GM19463 (cell line): Measurements from ENCODE around the gene CMTM8.

ENCODE experiments used
- ATAC-seq: cut with Tn5 transposase; IDR thresholded peaks from one replicate; pipeline ENCODE4 v1.9.1; 2021; ENCODE audit warnings: mild to moderate bottlenecking, moderate library complexity; ENCODE audit not compliant: unreplicated experiment

CMTM8 gene

DNA sequence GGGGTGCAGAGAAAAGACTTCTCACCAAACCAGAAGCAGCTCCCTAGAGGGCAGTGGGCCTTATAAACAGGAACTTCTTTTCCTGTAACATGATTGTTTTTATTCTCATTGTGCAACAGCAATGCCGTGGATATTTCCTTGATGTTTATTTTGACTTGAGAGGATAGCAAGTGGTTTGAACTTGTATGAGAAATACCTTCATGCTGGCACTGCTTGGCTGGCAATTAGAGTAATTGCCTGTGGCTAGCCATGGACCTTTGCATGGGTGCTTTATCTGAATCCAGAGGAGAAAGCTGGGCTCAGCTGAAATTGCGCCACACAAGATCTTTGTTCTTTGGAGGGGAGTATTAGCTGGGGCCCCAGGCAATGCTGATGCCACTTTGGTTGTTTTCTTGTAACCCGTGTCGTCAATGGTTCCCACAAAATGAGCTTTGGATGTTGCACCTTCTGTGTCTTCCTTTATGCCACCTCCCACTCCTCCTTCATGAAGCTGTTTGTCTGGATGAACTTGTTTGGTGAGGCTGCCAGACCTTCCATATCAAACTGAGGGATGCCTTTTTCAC lies 37.9 kb downstream of the CMTM8 start:
- ATAC-seq, result no peak

DNA sequence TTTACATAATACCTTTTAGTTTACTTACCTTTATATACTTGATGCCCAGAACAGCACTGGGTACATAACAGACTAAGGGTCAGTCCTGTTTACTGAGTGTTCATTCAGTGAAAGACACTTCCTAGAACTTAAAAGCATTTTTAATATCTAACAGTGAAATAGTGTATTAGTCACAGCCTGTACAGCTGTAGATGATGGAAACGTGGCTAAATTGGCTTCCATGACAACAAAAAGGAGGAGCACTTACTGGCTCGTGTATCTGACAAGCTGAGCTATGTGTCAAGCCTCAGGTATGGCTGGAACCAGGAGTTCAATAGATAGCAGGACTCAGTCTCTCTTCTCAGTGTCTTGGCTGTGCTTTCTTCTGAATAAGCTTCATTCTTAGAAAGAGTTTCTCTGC lies 40.2 kb downstream of the CMTM8 start:
- no peak for ATAC-seq

DNA sequence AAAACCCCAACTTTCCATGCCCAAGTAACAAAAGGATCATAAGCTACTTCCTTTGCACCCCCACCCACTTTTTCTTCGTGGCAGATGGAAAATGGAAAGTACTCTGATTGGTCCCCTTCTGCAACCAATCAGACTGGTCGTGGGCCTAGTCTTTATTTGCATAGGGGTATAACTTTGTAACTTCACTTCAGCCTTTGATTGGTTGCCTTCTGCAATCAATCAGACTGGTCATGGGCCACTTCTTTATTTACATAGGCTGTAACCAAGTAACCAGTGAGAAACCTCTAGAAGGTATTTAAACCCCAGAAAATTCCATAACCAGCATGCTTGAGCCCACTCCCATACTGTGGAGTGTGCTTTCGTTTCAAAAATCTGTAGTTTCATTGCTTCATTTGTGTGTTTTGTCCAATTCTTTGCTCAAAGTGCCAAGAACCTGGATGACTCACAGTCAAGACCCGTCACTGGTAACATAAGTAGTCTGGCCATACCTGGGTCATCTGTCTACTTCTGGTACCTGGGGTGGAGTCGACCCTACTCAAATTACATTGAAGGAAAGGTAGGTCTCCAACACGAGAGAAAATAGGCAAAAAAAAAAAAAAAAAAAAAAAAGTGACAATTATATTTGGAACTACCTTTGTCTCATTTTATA lies 41.9 kb downstream of the CMTM8 start:
- ATAC-seq, result no peak

DNA sequence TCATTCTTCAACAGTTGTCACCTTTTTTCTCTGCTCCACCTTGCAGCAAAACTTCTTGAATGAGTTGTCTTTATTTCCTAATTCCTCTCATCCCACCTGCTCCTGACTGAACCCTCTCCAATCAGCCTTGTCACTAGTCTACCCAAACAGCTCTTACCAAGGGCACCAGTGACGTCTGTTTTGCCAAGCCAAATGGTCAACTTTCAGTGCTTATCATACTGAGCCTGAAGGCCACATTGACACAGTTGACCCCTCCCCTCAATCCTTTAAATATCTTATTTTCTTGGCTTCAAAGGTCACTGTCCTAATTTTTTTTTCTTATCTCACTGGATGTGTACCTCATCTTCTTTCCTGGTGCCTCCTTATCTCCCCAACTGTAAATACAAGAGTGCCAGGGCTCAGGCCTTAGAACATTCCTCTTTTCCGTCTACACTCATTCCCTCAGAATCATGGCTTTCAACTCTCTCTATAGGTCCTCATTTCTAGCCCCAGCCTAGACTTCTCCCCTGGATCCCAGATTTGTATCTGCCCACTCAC lies 43.2 kb downstream of the CMTM8 start:
- ATAC-seq, result no peak

DNA sequence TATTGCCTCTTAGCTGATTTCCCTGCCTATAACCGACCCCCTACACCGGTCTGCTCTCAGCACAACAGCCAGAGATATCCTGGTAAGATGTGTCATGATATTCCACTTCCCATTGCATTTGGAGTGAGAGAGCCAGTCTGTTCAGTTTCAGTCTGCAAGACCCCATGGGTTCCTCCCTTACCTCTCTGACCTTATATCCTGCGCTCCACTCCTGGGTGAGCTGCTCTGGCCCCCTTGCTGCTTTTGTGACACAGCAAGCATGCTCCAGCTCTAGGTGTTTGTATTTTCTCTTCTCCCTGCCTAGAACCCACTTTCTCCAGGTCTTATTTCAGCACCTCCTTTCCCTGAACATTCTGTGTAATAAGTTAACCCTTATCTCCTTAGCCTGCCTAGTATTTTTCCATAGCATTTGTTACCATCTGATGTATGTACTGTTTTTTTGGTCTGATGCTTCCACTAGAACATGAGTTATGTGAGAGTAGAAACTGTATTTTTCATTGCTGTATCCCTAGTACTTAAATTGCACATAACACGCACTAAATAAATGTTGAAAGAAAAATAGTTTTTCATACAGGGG lies 44.2 kb downstream of the CMTM8 start:
- ATAC-seq, result no peak

DNA sequence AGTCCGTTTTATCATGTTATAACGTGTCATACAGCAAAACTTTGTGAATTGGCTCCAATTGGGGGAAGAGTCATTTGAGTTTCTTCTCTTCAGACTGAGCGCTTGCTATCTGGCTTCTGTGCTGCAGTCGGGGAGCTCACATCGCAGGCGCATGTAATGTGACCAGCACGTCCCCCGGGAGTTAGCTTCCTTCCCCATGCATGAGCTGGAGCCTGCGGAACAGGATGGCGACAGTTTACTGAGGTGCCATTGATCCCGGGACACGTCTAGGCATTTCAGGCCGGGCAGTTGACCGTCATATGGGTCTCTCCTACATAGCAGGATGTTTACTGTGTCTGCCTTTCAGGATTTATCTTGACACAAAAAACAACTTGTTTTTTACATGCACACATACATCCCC lies 44.8 kb downstream of the CMTM8 start:
- no peak for ATAC-seq

DNA sequence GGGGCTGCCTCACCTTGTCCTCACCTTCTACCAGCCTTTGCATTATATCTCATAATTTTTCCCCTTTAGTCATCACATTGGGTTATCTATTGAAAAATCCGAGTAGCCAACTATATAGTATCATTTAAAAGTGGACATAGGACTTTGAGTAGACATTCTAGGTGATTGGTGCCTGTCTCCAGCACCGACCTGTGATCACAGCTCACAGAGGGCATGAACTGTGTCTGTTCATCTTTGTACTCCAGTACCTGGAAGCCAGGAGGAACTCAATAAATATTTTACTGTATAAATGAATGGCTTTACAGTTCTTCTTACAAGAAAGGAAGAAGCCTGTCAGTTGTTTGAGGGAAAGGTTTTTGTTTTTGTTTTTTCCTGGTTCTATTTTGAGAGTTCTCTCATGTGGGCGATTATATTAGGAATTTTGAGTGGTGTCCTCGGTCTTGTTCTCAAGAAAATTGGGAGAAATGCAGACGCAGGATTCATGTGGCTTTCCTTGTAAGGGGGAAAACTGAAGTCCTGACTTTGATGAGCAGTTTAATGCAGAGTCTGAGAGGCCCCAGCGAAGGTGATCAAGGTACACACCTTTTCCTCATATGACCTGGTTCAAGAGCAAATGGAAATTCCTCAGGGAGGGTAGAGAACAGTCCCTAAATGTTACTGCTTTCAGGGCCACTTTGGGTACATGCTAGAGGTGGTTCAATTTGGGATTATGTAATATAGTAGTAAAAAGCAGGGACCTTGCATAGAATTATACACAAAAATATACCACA lies 46.1 kb downstream of the CMTM8 start:
- no peak for ATAC-seq

DNA sequence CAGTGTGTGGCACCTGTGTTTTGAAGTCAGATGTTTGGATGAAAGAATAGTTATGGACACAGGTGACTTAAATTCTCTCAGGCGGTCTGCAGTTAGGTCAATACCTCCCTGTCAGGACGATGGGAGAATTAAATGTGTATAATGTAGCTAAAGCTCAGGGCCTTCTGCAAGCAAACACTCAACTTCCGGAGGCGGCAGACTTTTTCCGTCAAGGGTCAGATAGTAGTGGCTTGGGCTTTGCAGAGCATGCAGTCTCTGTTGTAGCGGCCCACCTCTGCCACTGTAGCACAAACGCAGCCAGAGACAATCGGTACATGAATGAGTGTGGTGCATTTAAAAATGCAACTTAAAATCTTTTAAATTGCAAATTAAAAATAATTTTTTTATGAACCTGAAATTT lies 47.4 kb downstream of the CMTM8 start:
- no peak for ATAC-seq

DNA sequence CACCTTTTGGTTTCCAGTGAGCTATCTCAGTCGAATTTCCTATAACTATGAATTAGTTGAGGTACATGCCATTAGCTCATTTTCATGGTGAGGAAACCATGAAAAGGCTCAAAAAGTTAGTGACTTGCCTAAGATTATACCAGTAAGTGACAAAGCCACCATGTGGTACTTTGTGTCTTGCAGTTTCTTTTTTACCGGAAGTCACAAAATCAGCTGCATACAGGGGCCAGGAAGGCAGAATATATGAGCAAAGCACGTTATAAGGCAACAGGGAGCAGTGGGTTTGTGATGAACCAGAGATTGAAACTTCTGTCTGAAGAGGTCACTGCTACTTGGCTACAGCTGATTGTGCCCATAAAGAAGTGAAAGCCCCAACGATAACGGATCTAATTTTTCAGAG lies 50.3 kb downstream of the CMTM8 start:
- no peak for ATAC-seq

DNA sequence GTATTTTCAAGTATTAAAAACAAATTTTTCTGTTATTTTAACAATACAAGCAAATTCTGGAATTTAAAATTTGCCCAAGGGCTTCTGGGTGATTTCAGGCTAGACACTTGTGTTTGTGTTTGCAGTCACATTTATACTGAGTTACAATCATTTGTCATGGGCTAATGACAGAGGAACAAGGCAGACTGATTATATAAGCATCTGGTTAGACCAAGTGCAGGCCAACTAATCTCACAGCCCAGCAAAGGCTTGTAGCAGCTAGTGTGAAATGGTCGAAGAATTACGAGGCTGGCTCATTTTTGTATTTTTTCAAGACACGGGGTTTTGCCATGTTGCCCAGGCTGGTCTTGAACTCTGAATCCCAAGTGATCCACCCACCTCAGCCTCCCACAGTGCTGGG lies 52.1 kb downstream of the CMTM8 start:
- no peak for ATAC-seq

DNA sequence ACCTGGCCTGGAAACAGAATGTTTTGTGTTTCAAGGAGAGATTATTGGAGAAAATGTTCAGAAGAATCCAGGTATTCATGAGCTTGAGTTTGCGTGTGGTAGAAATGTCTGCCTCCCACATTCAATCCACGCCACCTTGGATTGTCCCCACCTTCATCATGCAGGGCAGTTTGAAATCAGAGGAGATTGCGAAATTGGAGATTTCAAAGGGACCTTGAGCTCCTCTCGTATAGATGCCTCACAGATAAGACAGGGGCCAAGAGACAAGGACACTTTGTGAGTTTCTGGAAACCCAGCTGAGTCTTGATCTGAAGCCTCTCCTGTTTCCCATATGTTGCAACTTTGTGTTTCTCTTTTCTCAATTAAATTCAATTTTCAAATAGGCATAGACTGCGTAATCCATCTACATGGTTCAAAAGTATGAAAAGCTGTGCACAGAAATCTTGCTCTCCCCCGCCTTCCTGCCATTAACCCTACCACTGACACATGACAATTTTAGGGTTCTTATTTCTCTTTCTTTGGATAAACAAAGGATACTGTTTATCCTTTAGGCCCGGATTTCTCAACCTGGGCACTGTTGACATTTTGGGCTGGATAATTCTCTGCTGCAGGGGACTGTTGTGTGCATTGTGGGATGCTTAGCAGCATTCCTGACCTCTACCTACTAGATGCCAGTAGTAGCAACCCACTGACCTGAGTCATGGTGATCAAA lies 53.8 kb downstream of the CMTM8 start:
- ATAC-seq, result no peak

DNA sequence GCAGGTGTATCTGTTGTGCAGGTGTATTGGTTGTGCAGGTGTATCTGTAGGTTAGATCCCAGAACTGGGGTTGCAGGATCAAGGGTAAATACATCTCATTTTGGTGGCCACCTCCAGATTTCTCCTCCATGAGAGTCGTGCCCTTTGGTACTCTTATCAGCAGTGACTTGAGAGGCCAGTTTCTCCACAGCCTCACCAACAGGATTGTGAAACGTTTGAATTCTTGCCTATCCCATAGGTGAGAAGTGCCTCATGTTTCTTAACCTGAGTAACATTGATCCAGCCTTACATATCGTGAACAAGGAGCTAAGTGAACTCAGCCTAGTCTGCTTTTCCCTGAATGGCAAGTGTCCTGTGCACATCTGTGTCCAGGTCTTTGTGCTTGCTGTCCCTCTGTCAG lies 55.4 kb downstream of the CMTM8 start:
- no peak for ATAC-seq

DNA sequence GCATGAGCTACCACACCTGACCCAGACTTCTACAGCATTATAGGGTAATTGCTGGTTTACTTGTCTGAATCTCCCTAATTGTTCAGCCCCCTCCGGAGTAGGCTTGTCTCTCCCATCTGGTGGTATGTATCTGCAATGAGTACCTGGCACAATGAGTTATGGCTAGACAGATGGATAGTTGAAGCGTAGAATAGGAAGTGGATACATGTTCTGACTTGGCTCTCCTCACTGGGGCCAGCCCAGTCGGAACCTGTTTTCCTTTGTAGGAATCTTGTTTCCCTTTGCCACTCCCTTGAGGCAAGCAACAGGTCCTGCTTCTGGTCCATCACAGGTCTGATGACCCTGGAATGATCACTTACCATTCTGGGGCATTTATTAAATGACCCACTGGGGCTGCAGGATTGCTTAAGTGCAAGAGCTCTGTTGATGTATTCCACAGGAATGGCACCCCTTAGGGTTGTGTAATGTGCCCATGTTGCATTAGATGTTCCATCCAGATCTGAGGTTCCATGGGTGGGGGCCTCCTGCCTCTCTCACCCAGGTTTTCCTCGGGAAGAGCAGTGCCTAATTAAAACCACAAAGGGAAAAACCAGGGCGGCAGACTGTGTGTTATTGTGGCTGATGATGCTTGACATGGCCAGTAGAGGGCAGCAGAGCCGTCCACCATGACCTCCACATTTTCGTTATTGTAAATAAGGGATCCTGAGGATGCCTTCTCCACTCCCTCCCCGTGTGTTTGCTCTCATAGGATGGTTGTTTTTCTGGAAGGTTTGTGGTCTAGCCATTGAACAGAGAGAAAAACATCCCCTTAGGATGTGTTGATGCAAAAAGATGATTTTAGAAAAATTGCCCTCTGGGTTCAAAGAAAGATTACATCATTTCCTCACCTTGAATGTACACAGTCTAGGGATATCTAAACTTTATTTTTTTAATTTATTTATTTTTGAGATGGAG lies 58.0 kb downstream of the CMTM8 start:
- peak; percentile 65 for ATAC-seq

DNA sequence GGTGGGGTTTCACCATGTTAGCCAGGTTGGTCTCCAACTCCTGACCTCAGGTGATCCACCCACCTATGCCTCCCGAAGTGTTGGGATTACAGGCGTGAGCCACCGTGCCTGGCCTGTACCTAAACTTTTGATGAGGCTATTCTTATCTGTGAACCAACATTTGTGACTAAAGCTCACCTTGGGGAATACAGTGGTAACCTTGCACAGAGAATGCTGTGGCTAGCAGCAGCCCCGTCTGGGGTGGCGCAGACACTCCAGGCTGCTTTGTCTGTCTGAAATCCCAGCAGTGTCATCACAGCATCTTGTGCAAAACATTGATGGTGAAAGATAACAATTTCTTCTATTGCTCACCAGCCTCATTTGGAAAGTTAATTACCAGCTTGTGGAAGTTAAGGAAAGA lies 58.9 kb downstream of the CMTM8 start:
- ATAC-seq, result no peak

DNA sequence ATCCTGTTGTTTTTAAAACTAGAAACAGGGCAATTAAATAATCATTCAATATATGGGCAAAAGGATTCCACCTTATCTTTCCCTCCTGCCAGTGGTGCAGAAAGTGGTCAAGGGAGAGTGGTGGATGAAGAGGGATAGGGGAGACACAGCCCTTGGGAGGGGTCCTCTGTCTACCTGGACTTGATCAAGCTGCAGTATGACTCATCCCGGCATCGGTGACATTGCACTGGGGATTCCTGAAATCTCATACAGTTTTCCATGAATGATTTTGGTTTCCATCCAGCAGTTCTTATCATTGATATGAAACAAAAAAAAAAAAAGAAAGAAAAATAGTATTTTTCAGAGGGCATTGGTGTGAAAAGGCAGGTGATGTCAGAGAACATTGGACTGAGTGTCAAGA lies 62.9 kb downstream of the CMTM8 start:
- no peak for ATAC-seq

DNA sequence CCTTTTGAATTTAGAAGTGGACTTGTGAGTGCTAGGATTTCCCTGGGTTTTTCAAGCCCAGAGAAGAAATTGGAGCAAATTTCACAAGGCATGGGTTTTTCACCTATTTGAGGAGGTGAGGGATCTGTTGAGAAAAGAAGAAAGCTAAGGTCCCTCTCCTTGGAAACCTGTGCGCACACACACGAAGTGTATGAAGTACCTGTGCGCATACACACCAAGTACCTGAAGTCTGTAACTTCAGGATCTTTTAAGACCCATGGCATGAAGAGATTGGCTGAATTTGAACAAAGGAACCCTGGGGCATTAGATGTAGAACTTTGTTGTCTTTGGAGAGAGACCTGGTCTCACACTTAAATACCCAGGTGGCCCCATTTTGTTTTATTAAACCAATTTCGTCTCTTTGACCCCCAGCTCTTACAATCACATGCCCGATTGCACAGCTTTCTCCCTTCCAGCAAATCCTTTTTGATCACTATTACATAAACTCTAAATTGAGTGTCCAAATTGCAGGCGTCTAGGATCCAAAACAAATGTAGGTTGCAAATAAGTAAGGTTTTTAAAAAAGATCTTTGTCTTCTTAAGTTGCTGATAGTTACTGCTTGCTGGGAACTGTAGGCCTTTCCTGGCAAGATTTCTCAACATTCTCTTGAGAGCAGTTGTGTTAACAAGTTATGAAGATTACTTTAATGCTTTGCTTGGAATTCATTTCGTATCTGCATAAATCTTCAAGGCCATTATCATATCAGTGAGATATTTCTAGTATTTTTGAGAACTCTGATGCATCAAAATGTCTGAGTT lies 64.3 kb downstream of the CMTM8 start:
- ATAC-seq, result no peak

DNA sequence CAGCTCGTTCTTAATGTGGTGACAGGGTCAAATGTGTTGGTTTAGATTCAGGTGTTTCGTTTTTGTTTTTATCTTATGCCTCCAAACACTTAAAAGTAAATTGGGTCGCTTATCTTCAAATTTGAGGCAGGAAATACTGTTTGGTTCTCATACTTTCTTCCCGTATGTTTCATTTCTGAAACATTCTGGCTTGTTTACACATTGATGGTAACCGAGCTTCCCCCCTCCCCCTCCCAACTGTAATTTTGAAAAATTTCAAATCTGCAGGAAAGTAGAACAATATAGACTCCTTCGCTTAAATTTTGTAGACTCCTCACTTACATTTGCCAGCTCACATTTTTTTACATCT lies 64.9 kb downstream of the CMTM8 start:
- ATAC-seq, result no peak

DNA sequence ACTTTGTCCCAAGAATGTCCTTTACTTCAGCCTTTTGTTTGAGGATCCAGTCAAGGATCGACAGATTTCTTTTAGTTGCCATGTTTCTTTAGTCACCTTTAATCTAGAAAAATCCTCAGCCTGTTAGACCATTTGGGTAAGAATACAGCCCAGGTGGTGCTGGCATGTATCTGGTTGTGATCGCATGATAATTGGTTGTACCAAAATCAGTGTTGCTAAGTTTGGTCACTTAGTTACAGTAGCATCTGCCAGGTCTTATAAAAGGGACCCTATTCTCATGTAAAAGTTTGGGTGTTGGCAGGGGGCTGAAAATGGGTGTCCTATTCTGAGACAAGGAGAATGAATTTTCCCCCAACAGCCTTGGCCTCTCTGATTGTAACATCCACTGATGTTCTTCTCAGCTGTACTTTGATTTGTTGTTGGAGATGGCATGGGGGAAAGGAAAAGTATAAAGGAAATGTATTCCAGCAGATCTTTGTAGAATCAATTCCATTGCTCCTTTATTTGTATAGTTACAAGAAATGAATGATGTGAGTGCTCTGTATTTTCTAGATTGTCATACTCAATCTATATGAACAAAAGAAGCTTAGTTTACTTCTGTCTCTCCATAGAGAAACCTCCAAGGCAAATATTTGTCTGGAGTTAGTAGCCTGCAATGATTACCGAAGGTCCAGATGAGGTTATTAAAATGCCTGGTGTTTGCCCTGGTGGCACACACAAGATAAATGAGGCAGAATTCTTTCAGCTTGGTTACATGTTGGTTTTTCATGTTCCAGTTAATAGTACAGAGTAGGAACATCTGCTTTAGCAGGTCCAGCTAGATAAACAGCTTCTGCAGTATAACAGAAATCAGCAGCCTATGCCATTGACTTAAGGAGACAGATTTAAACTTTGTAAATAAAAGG lies 65.7 kb downstream of the CMTM8 start:
- ATAC-seq, result no peak
